HL-60 (cell line): ENCODE data around the gene LRRTM3.

ENCODE experiments used
- DNase-seq, 2 experiments: peaks; one replicate each; pipeline ENCODE4 v3.0.0-alpha.2; 2010 to 2020; ENCODE audit warnings: low read depth in 1 of 2, low spot score in 1 of 2
- H3K27ac ChIP-seq: fragments of 250-450 bp; sonication (Bioruptor Pico); replicated peaks from 2 replicates; pipeline ENCODE4 v1.5.1; 2020; ENCODE audit warnings: mild to moderate bottlenecking, moderate library complexity
- H3K27me3 ChIP-seq: fragments of 250-450 bp; sonication (Bioruptor Pico); 2 replicates; pipeline ENCODE4 v1.5.1; 2021; ENCODE audit warnings: mild to moderate bottlenecking, moderate library complexity; ENCODE audit not compliant: insufficient read depth, poor library complexity, severe bottlenecking
- H3K4me3 ChIP-seq: replicated peaks from 2 replicates; pipeline ENCODE4 v1.5.1; 2011; ENCODE audit warnings: mild to moderate bottlenecking, control low read depth, low read length; ENCODE audit not compliant: insufficient read depth
- GABPA ChIP-seq: IDR thresholded peaks from 2 replicates; pipeline ENCODE4 v1.6.1; 2012; ENCODE audit warnings: low read depth
- POLR2AphosphoS5 ChIP-seq: IDR thresholded peaks from 2 replicates; pipeline ENCODE4 v1.6.1; 2012; ENCODE audit warnings: low read depth
- SPI1 ChIP-seq: IDR thresholded peaks from 2 replicates; pipeline ENCODE4 v1.6.1; 2012; ENCODE audit warnings: low read depth, mild to moderate bottlenecking, borderline replicate concordance
- TF ChIP-seq, protein P1 (sequence below): IDR thresholded peaks from one replicate; pipeline ENCODE4 v1.5.1; 2011; ENCODE audit warnings: low read length, control low read depth, inconsistent platforms; ENCODE audit not compliant: insufficient read depth
- TF ChIP-seq, protein P2 (sequence below): IDR thresholded peaks from 2 replicates; pipeline ENCODE4 v1.6.1; 2012; ENCODE audit warnings: low read depth; ENCODE audit not compliant: insufficient replicate concordance

The LRRTM3 gene

DNA sequence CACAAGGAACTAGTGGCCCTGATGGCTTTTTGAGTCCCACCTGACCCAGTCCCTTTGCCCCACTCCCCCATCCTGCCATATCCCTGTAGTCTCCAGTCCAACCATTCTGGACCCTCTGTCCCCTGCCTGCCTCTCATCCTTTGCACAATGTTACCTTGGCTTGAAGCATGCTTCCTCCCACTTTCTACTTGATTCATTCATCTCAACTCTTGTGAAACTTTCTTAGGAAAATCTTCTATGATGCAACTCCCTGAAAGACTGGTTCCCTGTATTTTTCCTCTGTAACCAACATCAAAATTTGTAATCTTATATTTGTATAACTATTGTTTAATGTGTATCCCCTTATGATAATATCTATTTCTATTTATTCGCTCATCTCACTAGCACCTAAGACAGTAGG, 151.5 kb downstream of the LRRTM3 start:
- no peak for DNase-seq

DNA sequence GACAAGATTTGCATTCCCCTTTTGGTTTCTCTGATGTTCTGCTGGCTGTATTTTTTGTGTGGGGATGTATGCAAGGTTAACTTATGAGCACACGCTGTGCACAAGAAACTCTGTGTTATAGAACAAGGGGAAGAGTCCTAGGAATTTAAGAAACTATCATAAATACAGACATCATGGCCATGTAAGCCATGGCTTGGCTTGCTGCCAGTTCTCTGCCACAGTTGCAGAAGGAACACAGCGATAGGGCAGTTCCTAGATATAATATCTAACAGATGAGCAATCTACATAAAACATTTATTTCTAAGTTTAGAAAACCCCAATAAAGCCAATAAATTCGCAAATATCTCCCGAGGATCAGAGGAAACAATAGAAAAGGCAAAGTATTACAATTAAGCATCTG, 153.3 kb downstream of the LRRTM3 start:
- no peak for TF ChIP-seq SPI1
- TF ChIP-seq, protein P1, sequence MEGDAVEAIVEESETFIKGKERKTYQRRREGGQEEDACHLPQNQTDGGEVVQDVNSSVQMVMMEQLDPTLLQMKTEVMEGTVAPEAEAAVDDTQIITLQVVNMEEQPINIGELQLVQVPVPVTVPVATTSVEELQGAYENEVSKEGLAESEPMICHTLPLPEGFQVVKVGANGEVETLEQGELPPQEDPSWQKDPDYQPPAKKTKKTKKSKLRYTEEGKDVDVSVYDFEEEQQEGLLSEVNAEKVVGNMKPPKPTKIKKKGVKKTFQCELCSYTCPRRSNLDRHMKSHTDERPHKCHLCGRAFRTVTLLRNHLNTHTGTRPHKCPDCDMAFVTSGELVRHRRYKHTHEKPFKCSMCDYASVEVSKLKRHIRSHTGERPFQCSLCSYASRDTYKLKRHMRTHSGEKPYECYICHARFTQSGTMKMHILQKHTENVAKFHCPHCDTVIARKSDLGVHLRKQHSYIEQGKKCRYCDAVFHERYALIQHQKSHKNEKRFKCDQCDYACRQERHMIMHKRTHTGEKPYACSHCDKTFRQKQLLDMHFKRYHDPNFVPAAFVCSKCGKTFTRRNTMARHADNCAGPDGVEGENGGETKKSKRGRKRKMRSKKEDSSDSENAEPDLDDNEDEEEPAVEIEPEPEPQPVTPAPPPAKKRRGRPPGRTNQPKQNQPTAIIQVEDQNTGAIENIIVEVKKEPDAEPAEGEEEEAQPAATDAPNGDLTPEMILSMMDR, result no peak
- TF ChIP-seq, protein P2, sequence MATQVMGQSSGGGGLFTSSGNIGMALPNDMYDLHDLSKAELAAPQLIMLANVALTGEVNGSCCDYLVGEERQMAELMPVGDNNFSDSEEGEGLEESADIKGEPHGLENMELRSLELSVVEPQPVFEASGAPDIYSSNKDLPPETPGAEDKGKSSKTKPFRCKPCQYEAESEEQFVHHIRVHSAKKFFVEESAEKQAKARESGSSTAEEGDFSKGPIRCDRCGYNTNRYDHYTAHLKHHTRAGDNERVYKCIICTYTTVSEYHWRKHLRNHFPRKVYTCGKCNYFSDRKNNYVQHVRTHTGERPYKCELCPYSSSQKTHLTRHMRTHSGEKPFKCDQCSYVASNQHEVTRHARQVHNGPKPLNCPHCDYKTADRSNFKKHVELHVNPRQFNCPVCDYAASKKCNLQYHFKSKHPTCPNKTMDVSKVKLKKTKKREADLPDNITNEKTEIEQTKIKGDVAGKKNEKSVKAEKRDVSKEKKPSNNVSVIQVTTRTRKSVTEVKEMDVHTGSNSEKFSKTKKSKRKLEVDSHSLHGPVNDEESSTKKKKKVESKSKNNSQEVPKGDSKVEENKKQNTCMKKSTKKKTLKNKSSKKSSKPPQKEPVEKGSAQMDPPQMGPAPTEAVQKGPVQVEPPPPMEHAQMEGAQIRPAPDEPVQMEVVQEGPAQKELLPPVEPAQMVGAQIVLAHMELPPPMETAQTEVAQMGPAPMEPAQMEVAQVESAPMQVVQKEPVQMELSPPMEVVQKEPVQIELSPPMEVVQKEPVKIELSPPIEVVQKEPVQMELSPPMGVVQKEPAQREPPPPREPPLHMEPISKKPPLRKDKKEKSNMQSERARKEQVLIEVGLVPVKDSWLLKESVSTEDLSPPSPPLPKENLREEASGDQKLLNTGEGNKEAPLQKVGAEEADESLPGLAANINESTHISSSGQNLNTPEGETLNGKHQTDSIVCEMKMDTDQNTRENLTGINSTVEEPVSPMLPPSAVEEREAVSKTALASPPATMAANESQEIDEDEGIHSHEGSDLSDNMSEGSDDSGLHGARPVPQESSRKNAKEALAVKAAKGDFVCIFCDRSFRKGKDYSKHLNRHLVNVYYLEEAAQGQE, result no peak
- no peak for TF ChIP-seq GABPA
- no peak for TF ChIP-seq POLR2AphosphoS5

More for the DNA sequence above, 151.5 kb downstream of the LRRTM3 start:
- no peak overlapping the region for H3K4me3 ChIP-seq
- H3K27ac ChIP-seq, result no peak overlapping the region
- no peak for TF ChIP-seq POLR2AphosphoS5
- no peak for TF ChIP-seq SPI1
- TF ChIP-seq, protein P1, result no peak
- TF ChIP-seq, protein P2, result no peak
- no peak for TF ChIP-seq GABPA
- no peaks in the 10 kb centered on the region for H3K27me3 ChIP-seq

DNA sequence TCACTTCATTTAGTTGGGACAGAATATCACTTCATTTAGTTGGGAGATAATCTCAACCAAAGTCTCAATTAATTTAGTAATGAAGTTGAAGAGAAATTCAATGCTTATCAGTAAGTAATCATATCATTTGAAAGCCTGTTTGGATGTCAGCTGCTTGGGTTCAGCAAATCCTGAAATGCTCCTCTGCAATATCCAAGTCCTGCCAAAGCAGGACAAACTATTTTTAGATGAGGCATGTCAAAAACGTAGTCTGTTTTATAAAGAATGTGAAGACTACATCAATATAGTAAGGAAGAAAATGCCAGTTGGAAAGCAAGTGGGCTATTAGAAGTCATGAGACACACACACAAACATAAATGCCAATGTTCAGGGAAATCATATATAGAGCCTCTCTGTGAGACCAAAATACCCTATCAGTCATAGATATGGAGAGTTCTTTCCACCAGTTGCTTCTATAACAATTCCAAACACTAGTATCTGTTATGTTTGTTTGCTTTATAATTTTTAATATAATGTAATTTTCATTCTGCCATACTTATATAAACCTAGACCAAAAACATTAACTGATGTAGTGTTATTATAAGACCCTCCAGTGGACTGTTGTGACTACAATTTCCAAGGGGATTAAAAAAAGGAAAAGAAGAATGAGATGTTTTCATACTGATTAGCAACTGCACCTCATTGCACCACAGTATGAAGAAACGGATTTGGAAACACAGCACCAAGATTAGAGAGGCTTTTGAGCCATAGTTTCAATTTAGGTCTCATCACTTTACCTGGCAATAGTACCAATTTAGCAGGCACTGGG, 160.7 kb downstream of the LRRTM3 start:
- TF ChIP-seq, protein P1, result no peak
- TF ChIP-seq, protein P2, result no peak
- TF ChIP-seq SPI1 (no peak), POLR2AphosphoS5 (no peak), GABPA (no peak)
- Histone ChIP-seq H3K27me3 (no peaks in the 10 kb centered on the region), H3K4me3 (no peak overlapping the region), H3K27ac (no peak overlapping the region)
- no peak for DNase-seq

More for the DNA sequence above, 153.3 kb downstream of the LRRTM3 start:
- Histone ChIP-seq H3K27ac (no peak overlapping the region), H3K27me3 (no peaks in the 10 kb centered on the region), H3K4me3 (no peak overlapping the region)
- DNase-seq, result no peak
